ENCODE data around the gene ATP6V1G3.

- no peak for TF ChIP-seq CTCF (conservative IDR thresholded peaks at IDR 0.05 in 1 of 2, IDR thresholded peaks at IDR 0.05 in 1 of 2; ENCODE audit: low read depth in 1 of 2, low read length in 2 of 2)
- no peak for TF ChIP-seq EZH2 (IDR thresholded peaks at IDR 0.05; ENCODE audit: low read length, missing control alignments)
Observed at GRCh38 chr1:198545156-198545555, 4.7 kb upstream of the ATP6V1G3 start.

Measured in fibroblast of lung (primary cell).